Stimulated activated CD4-positive, alpha-beta T cell treated with anti-CD3 and anti-CD28 coated beads, Interleukin-4, amount 100 ng/mL, for 48 hours (primary cell): Measurements from ENCODE around the gene CRYBB1.

Experiments
- DNase-seq, 2 donors: peaks; one replicate each; pipeline ENCODE4 v3.0.0-alpha.2; 2020; ENCODE audit warnings: low read depth in 2 of 2

Gene CRYBB1

GRCh38 chr22:26577081-26577480 is 40.7 kb downstream of the CRYBB1 start:
- DNase-seq: no peak

GRCh38 chr22:26576026-26576680 is 41.7 kb downstream of the CRYBB1 start:
- no peak for DNase-seq

DNA sequence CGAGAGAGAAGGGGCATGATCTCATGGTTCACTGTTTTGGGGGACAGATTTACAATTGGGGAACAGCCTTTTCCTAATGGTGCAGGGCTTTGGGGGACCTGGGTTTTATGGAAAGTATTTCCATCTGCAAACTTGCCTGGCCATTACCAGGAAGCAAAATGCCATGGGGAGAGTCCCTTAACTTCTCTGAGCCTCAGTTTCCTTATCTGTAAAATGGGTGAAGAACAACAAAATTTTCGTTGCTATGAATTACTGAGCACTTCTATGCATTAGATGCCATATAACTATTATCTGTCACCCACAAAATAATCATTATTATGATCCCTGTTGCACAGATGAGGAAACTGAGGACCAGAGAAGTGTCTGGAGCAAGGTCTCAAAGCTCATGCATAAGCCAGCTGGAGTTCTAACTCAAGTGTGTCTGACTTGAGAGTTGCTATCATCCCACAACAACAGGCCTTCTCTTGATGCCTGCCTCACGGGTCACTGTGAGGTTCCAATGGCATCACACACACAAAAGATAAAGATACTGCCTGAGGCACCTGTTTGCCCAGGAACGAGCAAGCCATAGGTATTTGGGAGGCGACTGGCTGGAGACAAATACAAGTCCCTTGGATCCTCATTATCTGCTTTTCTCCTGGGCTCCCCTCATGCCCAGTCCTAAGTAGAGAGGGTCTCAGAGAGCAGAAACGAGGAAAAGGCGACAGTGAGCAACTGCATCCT is 43.7 kb downstream of the CRYBB1 start:
- DNase-seq: no peak

DNA sequence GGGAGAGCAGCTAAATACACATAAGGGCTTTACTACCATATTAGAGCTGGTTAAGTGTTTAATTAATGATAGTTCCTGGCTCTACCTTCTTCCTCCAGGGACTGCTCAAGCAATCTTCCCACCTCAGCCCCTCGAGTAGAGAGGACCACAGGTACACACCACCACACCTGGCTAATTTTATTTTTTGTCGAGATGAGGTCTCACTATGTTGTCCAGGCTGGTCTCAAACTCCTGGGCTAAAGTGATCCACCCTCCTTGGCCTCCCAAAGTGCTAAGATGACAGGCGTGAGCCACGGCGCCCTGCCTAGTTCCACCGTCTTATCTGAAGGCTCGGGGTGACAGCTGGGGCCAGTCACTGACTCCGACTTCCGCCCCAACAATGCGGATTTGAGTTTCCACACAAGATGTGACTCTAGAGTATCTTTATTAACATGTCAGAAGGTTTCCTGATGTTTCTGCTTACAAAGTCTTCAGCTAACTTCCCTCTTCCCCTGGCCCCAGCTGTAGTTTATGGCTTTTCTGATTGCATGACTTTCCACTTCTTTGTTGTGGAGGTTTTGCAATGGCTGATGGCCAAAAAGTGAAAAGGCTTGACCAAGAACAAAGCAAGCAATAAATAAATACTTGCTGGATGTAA is 44.7 kb downstream of the CRYBB1 start:
- no peak for DNase-seq

DNA sequence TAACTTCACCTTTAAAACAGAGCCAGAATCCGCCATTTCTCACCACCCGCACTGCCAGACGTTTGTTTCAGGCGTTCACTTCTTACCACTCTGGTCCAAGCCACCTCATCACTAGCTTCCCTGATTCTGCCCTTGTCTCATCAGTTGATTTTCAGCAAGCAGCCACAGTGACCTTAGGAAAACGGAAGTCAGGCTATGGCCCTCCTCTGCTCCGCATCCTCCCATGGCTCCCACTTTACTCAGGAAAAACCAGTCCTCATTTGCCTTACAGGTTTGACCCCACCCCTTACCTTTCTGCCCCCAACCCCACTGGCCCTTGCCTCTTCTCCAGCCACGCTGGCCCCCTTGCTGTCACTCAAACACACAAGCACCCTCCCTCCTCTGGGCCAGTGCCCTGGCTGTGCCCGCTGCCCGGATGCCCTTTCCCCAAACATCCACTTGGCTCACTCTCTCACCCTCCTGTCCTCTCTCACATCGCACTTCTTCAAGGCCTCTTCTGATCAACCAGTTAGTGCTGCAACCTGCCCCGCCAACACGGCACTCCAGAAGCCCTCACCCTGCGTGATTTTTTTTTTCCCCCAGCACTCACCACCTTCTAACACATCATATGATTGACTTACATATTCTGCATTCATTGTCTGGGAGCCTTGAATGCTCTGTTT is 46.8 kb downstream of the CRYBB1 start:
- DNase-seq: no peak

DNA sequence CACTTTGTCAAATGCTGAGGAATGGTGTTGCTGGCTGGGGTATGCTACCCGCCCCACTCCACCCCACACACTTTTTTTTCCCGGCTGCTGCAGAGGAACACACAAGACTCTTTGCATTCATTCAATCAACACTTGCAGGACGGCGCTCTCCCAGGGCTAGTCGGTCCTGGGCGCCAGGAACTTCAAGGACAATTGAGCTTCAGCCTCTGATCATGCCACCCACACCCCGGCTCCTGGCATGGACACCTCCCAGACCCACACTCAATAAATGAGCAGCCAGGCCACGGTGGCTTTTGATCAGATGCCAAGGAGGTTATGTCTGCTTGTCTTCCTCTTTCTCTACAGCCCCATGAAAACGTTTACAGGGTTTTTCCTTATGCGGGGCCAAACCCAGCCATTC is 47.7 kb downstream of the CRYBB1 start:
- no peak for DNase-seq

GRCh38 chr22:26568207-26568706 is 49.6 kb downstream of the CRYBB1 start:
- DNase-seq: no peak

GRCh38 chr22:26567610-26568009 is 50.2 kb downstream of the CRYBB1 start:
- no peak for DNase-seq

GRCh38 chr22:26566994-26567393 is 50.8 kb downstream of the CRYBB1 start:
- no peak for DNase-seq

DNA sequence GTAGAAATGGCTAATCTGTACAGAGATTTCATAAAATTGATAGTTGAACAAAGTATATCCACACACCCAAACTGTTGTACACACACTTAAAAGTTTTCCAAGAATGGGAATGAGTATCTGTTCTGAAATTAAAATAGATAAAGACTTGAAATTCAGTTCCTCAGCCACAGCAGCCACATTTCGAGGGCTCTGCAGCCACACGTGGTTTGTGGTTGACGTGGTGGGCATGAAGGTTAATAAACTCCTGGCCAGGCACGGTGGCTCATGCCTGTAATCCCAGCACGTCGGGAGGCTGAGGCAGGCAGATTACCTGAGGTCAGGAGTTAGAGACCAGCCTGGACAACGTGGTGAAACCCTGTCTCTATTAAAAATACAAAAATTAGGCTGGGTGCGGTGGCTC is 51.9 kb downstream of the CRYBB1 start:
- DNase-seq: no peak

GRCh38 chr22:26565181-26565580 is 52.6 kb downstream of the CRYBB1 start:
- no peak for DNase-seq

GRCh38 chr22:26564672-26565071 is 53.2 kb downstream of the CRYBB1 start:
- DNase-seq: no peak

- no peak for DNase-seq
These were observed 53.6 kb downstream of the CRYBB1 start for GRCh38 chr22:26564181-26564580.

DNA sequence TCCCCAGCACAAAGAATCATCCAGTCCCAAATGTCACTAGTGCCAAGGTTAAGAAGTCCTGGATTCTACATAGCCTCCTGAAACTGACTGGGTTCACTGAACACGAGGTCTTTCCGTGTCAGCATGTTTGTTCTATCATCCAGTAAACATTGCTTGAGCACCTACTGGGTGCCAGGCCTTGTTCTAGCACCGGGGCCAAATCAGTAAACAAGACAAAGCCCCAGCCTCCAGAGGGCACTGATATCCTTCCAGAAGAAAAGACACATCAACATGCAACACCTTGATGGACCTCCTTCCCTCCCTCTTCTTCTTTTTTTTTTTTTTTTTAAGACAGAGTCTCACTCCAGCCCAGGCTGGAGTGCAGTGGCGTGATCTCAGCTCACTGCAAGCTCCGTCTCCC is 54.8 kb downstream of the CRYBB1 start:
- no peak for DNase-seq

DNA sequence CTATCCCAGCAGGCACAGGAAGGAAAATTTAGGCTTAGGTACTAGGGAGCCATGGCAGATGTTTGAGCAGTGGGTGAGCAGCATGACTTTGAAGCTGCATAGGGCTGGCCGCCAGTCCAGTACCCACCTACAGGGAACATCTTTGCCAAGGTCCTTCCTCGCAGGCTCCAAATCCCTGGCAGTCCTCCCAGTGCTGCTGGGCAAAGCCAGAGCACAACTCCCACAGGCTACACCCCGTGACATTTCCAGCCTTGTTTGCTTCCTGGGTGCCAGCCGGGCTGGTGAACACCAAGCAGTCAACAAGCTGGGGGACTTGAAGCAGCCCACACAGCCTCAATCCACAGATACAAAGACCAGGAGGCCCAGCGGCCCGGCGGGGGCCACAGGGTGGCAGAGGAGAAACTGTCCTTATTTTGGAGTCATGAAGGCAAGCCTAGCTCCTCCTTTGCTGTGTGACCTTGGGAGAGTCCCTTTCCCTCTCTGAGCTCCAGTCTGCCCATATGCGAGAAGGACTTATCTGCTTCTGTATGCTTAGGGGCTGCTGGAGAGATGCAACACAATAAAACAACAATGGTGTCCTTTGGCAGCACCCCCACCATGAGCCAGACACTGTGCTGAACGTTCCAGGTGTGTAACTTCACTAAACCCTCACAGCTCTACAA is 55.9 kb downstream of the CRYBB1 start:
- no peak for DNase-seq

DNA sequence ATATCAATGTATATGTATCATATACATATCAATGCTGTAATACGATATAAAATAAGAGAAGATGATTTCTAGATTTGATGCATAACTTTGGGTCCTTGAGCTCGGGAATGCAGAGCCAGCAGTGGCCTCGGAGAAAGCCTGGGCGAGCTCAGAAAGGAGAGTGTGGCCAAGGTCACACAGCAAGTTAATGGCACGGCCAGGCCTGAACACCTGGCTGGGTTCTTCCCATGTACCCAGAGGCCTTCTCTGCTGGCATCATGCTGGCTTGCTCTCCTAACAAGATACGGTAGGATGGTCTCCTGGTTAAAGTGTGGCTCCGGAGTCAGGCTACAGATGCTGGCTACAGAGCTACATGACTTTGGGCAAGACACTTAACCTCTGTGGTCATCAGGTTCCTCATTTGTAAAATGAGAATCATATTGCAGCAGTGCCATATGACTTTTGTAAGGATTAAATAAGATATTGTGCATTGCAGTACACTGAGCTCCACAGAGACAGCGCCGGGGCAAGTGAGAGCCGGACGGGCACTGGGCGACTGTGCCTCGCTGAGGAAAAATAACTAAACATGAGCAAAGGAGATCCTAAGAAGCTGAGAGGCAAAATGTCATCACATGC is 57.8 kb downstream of the CRYBB1 start:
- no peak for DNase-seq

DNA sequence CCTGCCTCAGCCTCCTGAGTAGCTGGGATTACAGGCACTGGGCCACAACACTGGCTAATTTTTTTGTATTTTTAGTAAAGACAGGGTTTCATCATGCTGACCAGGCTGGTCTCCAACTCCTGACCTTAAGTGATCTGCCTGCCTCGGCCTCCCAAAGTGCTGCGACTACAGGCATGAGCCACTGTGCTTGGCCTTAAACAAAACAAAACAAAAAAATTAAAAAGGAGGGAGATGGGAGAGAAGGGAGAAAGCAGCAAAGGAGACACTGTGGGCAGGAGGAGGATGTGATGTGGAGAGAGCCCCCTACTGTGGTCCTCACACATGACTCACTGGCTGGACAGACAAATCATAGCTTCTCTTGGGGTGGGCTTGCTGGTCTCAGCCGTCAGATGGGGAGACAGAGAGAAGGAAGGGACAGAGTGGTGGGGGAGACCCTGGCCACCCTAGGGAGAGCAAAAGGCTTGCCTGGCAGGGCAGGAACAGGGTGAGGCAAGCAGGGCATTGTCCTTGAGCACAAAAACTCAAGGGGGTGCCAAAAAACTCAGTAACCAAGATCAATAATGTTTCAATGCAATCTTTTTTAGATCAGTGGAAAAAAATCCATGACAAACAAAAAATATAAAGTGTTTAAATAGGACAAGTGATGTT is 59.5 kb downstream of the CRYBB1 start:
- no peak for DNase-seq

- no peak for DNase-seq
These were observed 60.9 kb downstream of the CRYBB1 start for GRCh38 chr22:26556904-26557303.

DNA sequence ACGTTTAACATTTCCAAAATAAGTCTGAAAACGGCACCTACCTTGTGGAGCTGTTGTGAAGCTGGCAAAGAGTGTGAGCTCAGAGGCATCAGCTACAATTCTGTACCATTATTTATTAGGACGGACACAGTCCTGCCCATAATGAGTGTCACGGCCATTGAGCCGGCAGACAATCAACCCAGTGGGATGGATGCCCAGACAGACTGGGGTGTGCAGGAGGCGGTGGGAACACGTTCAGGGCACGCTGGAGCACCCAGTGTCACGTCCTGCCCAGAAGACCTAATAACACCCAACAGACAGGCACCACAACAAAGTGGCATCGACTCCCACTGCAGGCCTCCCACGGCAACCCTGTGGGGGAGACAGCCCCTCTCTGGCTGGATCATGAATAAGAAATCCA is 62.3 kb downstream of the CRYBB1 start:
- no peak for DNase-seq

- no peak for DNase-seq
These were observed 62.9 kb downstream of the CRYBB1 start for GRCh38 chr22:26554956-26555355.
